GM12801 (cell line): ENCODE results near the gene EMC6.

Experiments
- CTCF ChIP-seq: IDR thresholded peaks from one replicate; pipeline ENCODE4 v1.5.1; 2011; ENCODE audit warnings: control low read depth; ENCODE audit not compliant: insufficient read length; ENCODE audit errors: extremely low read depth

Gene EMC6

GRCh38 chr17:3704931-3705717, 36.5 kb downstream of the EMC6 start:
- no peak for TF ChIP-seq CTCF

GRCh38 chr17:3708366-3708765, 39.8 kb downstream of the EMC6 start:
- TF ChIP-seq CTCF, result no peak

- no peak for TF ChIP-seq CTCF
Observed at GRCh38 chr17:3710951-3711383, 42.4 kb downstream of the EMC6 start.

GRCh38 chr17:3712811-3713463, 44.3 kb downstream of the EMC6 start:
- no peak for TF ChIP-seq CTCF

GRCh38 chr17:3715296-3715695, 46.7 kb downstream of the EMC6 start:
- TF ChIP-seq CTCF, result no peak

GRCh38 chr17:3718201-3718600, 49.6 kb downstream of the EMC6 start:
- no peak for TF ChIP-seq CTCF

- TF ChIP-seq CTCF, result no peak
Observed at GRCh38 chr17:3719265-3719664, 50.7 kb downstream of the EMC6 start.
